ENCODE results near the gene TBX2. TPM values are rescaled to one million over a fixed set of nuclear protein-coding genes. Genes with fewer than 3 reads are reported as not detected.

TBX2 gene
- total RNA-seq, 1 donor from 2014 or later: 1.1 TPM

DNA sequence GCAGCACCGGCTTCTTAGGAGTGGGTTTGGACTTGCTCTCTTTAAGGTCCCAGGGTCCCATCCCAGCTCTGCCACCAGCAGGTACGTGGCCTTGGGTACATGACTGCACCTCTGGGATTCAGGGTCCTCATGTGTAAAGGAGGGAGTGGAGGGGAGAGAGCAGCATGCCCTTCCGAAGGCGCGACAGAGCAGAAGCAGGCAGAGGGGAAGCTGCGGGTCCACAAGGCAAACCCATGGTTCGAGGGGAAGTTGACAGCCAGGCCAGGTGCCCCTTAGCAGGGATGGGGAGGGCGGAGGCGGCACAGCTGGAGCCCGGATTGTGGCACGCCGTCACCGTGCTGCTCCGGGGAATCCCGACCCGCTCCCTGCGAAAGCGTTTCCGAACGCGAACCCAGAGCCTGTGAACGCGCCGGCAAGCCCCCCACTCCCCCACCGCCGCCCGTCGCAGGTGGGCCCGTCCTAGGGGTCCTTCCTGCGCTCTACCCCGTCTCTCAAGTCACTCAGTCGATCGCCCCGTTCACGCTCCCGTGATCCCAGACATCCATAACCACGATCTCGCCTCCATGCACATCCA lies 4.1 kb upstream of the TBX2 start:
- peak overlapping the region; percentile 16 for H3K4me3 Mint-ChIP-seq (ENCODE audit: low read depth)
- no peaks in the 10 kb centered on the region for H3K36me3 Mint-ChIP-seq (ENCODE audit: insufficient read depth)
- H3K27ac Mint-ChIP-seq: no peak overlapping the region
- no peak for DNase-seq (ENCODE audit: low spot score, unreplicated experiment)
- no peaks in the 10 kb centered on the region for H3K9me3 Mint-ChIP-seq (ENCODE audit: low read depth)
- TF ChIP-seq, protein P1, sequence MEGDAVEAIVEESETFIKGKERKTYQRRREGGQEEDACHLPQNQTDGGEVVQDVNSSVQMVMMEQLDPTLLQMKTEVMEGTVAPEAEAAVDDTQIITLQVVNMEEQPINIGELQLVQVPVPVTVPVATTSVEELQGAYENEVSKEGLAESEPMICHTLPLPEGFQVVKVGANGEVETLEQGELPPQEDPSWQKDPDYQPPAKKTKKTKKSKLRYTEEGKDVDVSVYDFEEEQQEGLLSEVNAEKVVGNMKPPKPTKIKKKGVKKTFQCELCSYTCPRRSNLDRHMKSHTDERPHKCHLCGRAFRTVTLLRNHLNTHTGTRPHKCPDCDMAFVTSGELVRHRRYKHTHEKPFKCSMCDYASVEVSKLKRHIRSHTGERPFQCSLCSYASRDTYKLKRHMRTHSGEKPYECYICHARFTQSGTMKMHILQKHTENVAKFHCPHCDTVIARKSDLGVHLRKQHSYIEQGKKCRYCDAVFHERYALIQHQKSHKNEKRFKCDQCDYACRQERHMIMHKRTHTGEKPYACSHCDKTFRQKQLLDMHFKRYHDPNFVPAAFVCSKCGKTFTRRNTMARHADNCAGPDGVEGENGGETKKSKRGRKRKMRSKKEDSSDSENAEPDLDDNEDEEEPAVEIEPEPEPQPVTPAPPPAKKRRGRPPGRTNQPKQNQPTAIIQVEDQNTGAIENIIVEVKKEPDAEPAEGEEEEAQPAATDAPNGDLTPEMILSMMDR (IDR thresholded peaks at IDR 0.05; ENCODE audit: unreplicated experiment): no peak
- peaks cover 55% of the 10 kb centered on the region for H3K27me3 Mint-ChIP-seq
- peaks cover 25% of the 10 kb centered on the region for H3K4me1 Mint-ChIP-seq (ENCODE audit: low read depth)

DNA sequence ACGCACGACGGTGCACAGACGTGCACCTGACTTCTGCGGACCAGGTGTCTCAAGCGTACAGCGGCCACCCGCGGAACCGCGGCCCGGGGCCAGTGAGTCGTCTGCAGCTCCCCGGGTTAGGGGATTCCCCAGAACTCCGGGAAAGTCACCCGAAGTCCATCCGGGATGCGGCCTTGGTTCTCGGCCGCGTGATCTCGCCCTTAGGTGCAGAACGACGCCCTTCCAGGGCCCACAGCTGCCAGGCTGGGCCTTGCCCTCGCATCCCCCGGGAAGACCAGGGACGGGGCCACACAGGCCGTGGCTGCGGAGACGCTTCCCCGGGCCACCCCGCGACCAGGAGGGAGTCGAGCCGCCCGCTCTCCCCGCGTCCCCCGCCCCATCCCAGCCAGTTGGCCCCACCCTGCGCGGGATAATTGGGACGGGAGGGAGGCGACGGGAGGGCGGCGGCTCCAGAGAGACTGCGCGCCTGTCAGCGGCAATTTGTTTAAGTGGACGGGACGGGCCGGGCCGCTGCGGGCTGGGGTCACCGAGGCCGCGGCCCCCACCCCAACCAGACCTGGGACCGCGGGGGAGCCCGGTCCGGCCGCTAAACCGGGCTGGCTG lies 3.6 kb upstream of the TBX2 start:
- peaks cover 25% of the 10 kb centered on the region for H3K4me1 Mint-ChIP-seq (ENCODE audit: low read depth)
- peak overlapping the region; percentile 16 for H3K4me3 Mint-ChIP-seq (ENCODE audit: low read depth)
- no peak overlapping the region for H3K27ac Mint-ChIP-seq
- H3K36me3 Mint-ChIP-seq (ENCODE audit: insufficient read depth): no peaks in the 10 kb centered on the region
- TF ChIP-seq, protein P1 (IDR thresholded peaks at IDR 0.05; ENCODE audit: unreplicated experiment): no peak
- H3K27me3 Mint-ChIP-seq: peaks cover 55% of the 10 kb centered on the region
- no peak for DNase-seq (ENCODE audit: low spot score, unreplicated experiment)
- no peaks in the 10 kb centered on the region for H3K9me3 Mint-ChIP-seq (ENCODE audit: low read depth)

DNA sequence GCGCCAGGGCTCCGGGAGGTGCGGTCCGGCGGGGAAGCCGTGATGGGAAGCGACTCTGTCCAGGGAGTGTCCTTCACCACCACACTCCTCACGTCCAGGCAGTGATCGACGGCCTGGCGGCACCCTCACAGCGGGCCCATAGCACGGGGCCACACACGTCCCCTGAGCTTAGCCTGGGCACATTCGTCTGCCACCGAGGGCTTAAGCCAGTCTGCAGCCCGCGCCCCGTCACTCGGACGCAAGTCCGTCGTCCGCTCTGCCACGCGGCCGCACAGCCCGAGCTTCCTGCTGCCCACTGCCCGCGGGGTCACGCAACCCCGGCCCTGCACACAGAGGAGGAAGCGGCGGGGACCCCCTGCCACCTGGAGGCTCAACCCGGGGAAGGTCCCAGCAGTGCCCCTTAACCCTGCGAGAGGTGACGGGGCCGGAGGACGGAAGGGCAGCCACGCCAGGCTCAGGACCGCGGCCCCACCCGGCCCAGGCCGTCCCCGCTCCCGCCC lies 3.0 kb upstream of the TBX2 start:
- H3K4me3 Mint-ChIP-seq (ENCODE audit: low read depth): no peak overlapping the region
- no peaks in the 10 kb centered on the region for H3K36me3 Mint-ChIP-seq (ENCODE audit: insufficient read depth)
- H3K27me3 Mint-ChIP-seq: peaks cover 55% of the 10 kb centered on the region
- TF ChIP-seq, protein P1 (IDR thresholded peaks at IDR 0.05; ENCODE audit: unreplicated experiment): no peak
- no peaks in the 10 kb centered on the region for H3K9me3 Mint-ChIP-seq (ENCODE audit: low read depth)
- peaks cover 25% of the 10 kb centered on the region for H3K4me1 Mint-ChIP-seq (ENCODE audit: low read depth)
- no peak overlapping the region for H3K27ac Mint-ChIP-seq
- no peak for DNase-seq (ENCODE audit: low spot score, unreplicated experiment)

DNA sequence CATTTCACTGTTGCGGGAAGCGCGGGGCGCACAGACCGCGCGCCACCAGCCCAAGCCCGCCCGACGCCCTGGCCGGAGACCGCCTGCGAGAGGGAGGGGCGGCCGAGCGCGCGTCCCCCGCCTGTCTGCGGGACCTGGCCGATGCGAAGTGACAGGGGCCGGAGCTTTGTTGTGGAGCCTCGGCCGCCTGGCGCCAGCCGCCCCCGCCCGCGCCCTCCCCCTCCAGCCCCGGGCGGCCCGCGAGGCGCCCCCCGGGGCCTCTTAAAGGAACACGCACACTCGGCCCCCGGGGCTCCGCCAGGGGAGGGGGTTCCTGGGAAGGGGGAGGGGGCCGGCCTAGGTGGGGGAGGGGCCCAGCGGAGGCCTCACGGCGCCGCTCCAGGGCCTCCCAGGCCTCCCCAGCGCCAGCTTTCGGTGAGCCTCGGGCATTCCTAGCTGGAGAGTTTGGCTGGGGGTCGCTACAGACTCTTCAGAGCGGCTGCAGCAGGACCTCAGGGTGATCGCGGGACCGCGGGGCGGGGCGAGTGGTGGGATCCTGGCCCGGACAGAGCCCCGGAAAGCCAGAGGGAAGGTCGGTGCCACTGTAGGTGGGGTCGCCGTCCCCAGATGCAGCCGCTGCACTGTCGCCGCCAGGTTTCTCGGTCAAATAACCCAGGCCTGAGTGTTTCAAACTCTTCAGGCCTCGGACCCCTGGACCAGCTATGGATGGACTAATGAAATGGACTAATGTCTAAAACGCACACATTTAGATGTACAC lies 2.4 kb upstream of the TBX2 start:
- H3K4me3 Mint-ChIP-seq (ENCODE audit: low read depth): peak overlapping the region; percentile 65
- H3K4me1 Mint-ChIP-seq (ENCODE audit: low read depth): peaks cover 23% of the 10 kb centered on the region
- no peaks in the 10 kb centered on the region for H3K36me3 Mint-ChIP-seq (ENCODE audit: insufficient read depth)
- DNase-seq (ENCODE audit: low spot score, unreplicated experiment): no peak
- TF ChIP-seq, protein P1 (IDR thresholded peaks at IDR 0.05; ENCODE audit: unreplicated experiment): no peak
- H3K9me3 Mint-ChIP-seq (ENCODE audit: low read depth): no peaks in the 10 kb centered on the region
- H3K27me3 Mint-ChIP-seq: peaks cover 56% of the 10 kb centered on the region
- no peak overlapping the region for H3K27ac Mint-ChIP-seq

DNA sequence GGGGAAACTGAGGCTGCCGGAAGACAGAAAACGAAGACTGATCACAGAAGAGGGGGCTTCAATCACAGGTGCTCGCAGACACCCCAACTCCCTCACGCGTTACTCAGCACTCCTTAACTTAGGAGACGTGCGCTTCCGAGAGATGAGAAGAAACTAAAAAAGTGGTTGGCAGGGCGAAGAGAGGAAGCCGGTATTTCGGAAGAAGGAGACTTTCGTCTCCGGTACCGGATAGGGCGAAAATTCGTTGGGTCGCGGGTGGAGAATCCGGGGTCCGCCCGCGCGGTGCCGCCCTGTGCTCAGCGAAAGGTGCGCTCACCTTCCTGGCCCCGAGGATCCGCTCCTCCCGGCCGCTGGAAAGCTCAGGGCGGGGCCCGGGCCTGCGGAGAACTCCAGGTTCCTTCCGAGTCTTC lies 917 bp upstream of the TBX2 start:
- H3K9me3 Mint-ChIP-seq (ENCODE audit: low read depth): no peaks in the 10 kb centered on the region
- H3K36me3 Mint-ChIP-seq (ENCODE audit: insufficient read depth): no peaks in the 10 kb centered on the region
- H3K4me1 Mint-ChIP-seq (ENCODE audit: low read depth): peaks cover 21% of the 10 kb centered on the region
- no peak for DNase-seq (ENCODE audit: low spot score, unreplicated experiment)
- TF ChIP-seq, protein P1 (IDR thresholded peaks at IDR 0.05; ENCODE audit: unreplicated experiment): no peak
- peak overlapping the region; percentile 65 for H3K4me3 Mint-ChIP-seq (ENCODE audit: low read depth)
- no peak overlapping the region for H3K27ac Mint-ChIP-seq
- peaks cover 66% of the 10 kb centered on the region for H3K27me3 Mint-ChIP-seq

Measured in progenitor cell of endocrine pancreas (in vitro differentiated cells).